ENCODE data around the gene RTRAF.

RTRAF gene

DNA sequence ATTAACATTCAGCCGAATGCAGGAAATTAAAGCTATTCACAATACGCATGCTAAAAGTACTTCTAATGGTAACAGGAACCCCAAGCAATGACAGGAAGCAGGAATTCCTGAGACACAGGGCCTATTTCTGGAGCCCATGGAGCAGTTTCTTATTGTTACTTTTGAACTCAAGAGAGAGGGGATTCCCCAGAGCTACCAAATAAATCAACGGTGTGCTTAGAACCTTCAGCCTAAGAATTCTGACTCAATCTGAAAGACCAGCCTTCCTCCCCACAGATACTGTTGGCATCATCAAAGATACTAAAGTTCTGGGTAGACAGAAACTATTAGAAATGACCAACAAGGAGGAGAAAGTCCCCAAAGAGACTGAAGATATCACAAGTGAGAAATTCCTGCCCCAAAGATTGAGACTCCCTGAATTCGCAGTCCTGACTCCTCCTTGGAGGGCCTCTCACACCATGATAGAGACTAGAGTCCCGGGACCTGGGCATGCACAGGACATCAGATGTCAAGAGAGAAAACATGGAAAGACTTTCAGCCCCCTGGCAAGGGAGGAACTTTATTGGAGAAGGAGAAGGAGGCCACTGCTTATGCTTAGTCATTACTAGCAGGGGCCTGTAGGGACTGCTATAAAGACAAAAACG, 32.7 kb downstream of the RTRAF start:
- no peak for DNase-seq

DNA sequence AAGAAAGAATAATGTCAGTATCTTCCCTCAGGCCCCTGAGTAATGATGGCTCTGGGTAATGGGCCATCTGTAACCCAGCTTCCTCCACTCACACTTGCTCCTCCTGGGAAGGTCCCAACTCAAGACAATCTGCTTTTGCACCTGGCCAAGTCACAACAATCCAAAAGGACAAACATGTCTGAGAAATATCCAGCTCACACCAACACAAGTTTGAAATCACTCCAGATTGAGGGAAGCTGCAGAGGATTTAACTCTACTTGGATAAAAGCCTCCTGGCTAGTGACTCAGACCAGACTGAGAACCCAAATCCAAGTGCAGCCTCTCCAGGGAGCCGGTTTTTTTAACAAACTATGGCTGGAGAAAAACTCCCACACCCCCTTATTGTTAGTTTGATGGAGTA, 34.2 kb downstream of the RTRAF start:
- DNase-seq, result no peak

DNA sequence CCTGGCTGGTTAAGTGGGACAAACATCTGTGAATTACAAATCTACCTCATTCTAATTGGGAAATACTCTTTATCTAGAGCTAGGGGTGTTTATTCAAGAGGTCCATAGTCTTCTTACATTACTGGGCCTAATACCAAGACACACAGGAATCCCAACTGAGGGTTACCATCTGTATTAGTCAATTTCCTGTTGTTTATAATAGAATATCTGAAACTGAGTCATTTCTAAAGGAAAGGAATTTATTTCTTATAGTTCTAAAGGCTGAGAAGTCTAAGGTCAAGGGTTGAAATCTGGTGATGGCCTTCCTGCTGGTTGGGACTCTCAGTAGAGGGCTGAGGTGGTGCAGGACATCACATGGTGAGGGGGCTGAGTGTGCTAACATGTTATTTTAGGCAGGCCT, 36.0 kb downstream of the RTRAF start:
- no peak for DNase-seq

DNA sequence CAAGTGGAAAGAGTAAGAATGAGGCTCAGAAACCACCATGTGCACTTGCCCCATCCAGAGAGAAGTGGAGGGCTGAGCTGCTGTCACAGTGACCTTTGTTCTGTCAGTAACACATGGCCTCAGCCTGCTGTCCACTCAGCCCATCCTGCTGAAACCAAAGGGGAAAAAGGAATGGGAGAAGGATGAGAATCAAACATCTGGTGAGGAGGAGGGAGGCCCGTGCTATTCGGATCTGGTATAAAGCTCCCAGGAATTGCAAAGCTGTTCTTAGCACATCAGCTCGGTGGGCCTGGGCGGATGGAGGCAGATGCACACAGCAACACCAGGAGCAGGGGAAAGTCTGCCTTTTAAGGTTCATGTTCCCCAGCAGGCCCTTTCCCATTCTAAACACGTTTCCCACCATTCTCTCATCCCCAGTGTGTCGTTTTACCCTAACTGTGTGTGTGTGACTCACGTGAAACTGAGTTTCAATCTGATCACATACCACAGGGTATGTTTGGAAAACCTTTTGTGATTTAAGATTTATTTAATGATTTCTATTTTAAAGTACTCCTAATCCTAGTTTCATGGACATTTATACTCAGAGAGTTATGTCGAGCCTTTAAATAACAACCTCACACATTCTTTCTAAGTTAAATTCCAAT, 36.8 kb downstream of the RTRAF start:
- no peak for DNase-seq

DNA sequence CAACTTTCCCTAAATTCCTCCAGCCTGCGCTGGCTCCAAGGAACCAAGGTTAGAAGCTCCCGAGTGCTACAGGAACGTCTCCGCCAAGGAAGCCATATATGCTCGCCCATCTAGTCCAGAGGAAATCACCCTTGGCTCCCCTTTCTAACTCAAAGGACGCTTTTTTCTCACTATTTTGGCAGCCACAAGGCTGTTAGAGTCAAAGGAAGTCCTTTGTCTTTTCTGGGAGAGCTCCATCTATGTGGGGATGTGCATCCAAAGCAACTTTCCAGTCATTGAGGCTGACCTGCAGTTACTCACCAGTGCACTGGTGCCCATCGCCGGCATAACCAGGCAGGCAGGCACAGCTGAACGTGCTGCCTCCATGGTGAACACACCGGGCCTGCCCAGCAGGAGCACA, 37.6 kb downstream of the RTRAF start:
- DNase-seq, result no peak

DNA sequence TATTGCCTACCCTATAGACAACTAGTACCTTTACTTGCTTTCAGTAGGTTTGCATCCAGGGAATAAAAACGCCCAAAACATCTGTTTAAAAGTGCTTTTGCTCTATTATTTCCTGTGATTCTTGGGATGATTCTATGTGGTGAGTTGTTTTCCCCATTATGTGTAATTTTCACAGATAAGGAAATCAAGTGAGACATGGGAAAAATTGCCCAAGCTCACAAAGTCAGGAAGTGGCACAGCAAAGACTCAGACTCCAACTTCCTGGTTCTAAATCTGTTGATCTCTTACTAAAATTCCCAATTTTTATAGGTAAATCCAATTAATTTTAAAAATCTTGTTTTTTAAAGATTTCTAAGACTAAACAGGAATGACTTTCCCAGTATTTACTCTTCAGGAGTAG, 40.5 kb downstream of the RTRAF start:
- DNase-seq, result no peak

DNA sequence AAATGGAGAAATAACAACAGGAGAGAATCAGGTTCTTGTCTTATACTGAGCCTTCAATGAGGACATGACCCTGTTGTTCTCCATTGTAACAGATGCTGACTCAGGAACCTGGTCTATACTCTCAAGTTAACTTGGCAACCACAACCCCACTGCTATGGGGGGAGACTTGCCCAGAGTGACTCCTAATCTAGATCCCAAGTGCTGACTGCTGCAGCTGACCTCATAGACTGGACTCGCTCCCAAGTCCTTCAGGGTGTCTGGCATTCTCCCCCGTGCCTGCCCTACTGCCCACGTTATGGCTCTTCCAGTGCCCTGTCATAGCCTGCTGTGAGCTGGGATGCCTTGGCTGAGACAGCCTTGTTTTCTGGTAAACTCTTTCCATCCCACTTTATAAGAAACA, 42.4 kb downstream of the RTRAF start:
- DNase-seq, result no peak

DNA sequence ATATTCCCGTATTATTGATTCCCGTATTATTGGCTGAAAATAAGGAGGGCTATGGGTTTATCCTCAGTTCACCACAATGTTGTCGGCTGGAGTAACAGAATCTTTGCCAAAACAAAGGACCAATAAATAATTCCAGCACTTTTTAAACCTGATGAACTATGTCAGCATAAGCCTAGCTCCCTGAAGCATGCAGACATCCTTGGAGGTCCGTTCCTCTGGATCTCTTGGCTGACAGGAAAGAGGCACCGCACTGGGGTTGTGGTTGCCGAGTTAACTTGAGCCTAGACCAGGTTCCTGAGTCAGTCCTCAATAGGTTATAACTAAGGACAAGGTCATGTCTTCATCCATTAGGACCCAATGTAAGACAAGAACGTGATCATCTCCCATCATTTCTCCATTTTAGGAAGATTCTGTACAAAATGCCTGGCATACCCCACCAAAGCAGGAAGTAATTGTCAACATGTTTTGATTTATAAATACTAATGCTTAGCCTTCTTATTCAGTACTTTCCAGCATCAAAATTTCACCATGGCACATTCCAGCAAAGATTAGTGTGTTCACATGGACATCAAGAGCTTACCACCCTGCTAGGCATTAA, 43.0 kb downstream of the RTRAF start:
- DNase-seq, result no peak

DNA sequence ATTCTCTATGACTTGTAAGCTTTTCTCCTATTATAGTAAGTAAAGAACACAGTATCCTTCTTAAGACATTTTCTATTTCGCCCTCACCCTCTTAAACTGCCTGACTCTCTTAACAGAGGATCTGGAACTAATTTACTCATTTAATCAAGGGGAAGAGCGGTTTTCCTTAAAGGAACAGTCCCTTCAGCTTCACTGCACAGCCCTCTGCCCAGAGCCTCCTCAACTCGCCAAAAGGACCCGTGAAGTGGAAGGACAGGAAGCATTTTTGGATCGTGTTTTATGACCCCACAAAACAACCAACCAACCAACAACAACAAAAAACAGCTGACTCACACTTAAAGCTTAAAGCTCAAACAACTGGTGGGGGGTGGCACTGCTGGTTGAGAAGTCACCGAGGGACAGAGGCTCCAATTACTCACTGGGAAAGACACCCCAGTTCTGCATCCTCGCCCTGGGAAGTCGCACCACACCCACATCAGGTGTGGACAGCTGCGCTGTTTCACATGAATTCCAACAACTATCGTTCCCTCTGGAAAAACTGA, 43.8 kb downstream of the RTRAF start:
- DNase-seq, result no peak

DNA sequence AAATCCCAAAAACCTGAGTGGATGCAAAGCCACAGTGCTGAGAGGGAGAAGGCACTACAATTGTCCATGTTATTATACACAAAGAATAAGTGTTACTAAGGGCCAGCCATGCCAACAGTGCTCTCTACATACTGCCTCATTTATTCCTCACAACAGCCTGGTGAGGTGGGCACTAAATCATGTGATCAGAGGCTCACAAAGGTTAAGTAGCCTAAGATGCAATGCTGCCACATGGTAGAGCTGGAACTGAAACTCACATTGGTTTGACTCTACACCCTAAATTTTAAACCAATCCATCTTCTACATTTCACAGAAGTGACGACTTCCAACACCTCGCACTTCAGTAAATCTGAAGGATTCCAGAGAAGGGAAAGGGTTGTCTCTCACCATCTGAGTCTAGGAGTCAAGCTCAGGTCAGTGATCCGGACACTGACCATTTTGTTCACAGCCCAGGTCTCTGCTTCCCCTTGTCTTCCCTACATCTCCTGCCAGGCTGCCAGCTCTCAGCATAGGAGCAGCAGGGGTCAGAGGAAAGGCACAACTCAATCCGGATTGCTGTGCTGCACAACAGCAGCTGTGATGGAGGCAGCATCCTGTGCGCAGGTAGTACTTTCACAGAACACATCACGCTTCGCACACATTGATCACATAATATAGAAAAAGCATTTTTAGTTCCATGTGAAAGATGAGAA, 49.9 kb downstream of the RTRAF start:
- no peak for DNase-seq

DNA sequence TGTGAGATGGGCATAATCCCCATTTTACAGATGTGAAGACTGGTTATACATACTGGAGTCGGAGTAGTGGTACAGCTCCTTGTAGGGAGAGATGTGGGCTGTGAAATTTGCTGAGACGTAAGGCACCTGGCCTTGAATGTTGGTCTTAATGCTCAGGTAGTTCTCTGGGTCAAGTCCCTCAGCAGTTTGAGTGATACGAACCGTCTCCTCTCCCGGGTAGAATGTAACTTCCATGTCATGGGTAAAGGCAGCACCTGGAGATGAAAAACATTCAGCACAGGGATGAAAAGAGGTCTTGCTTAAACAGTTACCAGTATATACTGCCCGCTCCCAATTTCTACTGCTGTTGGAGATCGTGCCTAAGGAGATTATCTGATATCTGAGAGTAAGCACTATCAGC, 51.3 kb downstream of the RTRAF start:
- DNase-seq, result no peak

DNA sequence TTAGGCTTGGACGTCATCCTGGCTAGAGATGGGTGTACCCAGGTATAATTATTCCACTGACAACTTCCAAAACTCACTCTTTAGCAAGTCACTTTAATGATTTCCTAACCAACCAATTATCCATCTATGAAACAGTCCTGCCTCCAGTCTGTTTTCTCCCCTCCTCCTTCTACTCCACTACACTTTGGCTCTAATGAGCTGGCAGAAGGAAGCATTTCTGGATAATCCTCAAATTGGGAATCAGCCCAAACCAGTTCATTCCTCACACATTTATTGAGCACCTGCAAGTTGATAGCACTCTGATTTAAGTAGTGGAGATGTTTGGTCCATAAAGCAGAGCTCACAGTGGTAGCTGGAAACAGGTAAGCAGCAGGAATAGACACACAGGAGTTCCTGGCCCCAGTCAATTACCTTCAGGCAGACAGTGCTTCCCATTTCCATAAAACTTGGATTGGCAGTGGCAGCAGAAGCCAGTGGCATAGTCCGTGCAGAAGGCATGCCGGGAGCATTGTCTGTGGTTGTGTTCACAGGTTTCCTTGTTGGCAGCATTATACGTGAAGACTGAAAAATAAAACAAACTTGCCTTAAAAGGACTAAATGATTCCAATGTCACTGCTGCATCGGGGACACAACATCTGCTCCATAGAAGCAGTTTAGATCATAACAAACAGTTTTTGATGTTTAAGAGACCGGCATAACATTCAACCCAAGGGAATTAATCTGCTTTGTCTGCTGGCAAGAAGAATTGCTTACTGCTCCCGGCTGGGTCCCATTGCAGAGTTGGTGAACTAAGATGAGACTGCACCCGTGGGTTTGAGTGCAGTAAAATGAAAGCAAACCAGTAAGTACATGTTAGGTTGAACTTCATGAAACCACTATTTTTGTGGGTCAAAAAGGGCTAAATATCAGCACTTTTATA, 53.3 kb downstream of the RTRAF start:
- DNase-seq, result no peak

DNA sequence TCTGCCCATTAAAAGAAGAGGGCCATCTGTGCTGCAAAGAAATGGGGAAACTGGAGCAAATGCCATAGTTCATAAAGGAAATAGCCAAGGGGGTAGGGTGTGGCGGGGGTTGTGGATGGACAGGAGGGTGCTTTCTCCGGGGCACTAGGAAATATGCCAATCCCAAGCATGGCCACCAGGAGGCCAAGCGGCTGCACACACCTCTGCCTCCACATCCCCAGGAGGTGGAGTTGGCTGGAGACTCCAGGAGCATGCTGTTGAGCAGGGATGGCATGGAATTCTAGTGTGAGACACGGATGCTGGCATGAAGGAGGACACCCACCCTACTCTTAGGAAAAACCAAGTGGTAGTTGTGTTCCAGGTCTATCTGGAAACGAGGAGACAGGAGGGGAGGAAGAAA, 54.3 kb downstream of the RTRAF start:
- DNase-seq, result peak; percentile 28

DNA sequence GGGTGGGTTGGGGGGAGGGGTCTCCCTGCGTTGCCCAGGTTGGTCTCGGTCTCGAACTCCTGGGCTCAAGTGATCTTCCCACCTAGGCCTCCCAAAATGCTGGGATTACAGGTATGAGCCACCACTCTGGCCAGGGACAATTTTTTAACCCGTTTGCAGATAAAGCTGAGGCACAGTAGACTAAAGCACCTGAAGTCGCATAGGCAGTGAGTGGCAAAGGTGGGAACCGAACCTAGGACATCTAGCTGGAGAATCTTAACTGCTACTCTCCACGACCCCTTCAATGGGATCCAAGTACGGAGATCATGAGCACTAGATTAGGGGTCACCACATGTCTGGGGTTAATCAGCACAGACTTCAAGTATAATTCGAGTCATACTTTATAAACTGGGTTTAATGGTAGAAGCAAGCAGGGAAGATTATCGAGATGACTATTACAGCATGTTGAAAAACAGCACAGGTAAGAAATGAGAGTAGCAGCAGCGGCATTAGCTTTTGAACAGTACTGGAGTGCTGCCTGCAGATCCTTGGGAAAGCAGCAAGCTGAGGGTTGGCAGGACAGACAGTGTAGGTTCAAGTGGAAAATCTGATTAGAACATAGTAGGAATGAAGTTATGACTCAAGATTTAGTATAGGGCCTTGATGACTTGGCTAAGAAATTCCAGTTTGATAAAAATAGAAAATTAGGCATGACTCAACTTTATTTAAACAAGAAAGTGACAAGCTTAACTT, 55.6 kb downstream of the RTRAF start:
- DNase-seq, result no peak

DNA sequence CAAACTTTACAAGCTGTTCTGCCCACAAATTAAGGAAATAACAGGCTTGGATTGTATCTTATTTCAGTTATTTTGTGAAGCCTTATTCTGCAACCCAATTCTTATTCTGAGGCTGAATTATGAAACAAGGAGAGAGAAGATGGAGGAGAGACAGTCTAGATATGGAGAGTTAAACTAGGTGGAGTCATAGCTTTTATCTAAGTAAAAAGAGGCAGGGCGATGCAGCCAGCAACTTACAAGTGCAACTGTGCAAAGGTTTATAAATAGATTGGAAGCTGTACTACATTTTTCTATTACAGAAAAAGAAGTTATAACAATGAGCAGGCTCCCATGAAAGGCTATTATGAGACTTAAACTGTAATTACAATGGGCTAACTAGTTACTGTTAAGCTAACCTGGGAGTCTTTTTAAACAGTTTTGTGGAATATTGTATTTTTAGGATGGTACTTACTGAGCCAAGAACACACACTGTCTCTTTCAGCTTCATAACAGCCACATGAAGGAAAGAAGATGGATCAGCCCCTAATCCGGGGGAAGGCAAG, 57.1 kb downstream of the RTRAF start:
- DNase-seq, result no peak

DNA sequence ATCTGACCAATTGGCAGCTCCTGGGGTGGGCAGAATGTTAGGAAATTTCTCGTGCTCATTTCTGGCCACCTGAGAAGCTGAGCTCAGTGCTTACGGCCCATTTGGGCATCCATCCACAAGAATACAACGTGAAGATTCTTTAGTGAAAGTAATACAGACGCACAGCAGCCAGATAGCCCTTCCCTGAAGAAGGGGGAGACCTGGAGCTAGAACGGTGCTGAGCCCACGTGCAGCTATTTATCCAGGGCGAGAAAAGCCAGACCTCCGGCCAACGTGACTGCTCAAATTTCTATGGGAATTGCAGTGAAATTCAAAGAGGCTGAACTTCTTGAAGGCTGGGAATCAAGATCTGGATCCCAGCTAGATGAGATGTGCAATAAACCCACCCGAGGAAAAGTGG, 58.8 kb downstream of the RTRAF start:
- DNase-seq, result no peak

DNA sequence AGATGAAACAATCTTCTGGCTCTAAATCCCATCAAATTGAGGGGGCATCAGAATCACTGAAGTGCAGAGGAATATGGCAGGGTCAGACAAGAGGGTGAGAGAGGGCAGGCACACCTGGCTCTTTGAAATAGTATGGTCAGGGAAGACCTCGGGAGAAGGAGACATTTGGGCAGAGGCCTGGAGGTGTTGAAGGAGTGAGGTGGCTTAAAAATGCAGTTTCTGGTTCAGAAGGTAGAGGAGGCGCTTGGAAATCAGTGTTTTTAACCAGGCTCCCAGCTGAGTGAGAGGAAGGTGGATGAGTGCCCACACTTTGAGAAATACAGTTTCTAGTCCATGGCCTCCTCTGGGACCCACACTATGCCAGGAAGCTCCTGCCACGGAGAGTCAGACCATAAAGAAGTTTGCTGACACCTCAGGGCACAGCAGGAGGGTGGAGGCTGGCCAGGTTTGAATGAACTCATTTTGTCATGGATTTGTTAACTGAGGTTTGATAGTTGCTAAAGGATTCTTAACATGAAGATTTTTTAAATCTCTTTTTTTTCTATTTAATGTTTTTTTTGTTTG, 59.4 kb downstream of the RTRAF start:
- DNase-seq, result no peak

DNA sequence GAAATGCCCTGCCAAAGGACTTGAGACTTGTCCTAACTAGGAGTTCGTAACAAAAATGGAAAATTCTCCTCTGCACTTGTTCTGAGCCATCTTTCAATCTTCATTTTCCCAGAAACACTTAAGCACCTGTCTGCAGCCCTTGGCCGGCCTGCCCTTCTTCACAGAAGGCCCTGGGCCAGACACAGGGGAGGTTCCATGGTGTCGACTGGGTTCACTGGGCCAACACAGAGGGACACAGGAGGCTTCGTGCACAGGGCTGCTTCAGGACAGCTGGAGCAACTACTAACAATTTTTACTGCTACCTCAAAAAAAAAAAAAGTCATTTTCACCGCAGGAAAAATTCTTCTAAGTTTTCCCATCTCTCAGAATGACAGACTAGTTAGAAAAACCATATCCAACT, 59.9 kb downstream of the RTRAF start:
- no peak for DNase-seq

DNA sequence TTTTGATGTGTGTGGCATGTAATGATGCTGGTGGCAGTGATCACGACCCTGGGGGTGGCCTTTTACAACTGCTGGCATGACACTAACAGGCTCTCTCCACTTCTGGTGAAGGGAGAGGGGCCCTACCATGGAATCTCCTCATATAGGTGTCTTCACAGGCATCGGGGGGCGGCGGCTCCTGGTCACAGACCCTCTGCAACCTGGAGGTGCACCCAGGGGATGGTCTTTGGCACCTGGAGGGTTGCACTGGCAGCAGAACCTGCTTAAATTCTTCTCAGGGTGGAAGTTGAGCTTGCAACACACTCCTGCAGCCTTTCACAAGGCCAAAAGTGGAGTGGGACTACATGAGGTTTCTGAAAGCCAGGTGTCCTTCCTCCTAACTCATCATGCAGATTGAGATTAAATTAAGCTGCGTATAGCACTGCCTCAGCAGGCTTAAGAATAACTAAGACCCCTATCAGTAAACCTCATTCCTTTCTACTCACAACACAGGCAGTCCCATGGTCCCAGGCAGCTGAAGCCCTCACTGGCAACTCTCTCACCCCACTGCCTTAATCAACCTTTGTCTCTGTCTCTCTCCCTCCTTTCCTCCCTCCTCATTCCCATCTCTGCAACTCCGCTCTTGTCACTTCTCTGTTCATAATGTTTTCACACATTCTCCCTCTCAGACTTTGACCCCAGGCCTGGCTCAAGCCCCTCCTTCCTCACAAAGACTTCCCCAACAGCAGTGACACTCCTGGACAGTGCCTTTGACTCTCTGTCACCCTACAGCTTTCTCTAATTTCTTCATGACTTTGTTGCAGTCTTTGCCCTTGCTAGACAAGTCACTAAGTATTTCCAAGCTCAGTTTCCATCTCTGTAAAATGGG, 60.6 kb downstream of the RTRAF start:
- no peak for DNase-seq

DNA sequence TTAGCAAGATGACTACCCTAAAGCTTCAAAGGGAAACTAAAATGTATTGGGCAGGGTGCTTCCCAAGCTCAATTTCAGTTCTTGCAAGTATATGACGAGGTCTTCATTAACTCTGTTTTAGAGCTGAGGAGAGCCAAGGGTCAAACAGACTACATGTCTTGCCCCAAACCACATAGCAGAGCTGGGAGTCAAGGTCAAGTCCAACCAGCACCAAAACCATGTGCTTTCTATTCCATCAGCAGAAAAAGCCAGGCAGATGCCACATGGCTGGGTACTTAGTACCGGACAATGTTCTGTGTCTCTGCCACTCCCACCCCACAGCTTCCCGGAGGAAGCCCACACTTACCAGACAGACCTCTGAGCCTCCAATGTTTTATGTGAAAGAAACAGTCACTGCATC, 61.9 kb downstream of the RTRAF start:
- no peak for DNase-seq
